PC-3 (cell line): ENCODE measurements around the gene TUBB6.

ENCODE experiments used
- EZH2phosphoT487 ChIP-seq: fragments of 300-600 bp; sonication (generic); IDR thresholded peaks from 2 replicates; pipeline ENCODE4 v1.6.1; 2018; ENCODE audit warnings: mild to moderate bottlenecking, antibody characterized with exemption, low read length, borderline replicate concordance
- TF ChIP-seq, protein P1 (sequence below): fragments of 300-600 bp; sonication (generic); conservative IDR thresholded peaks from 2 replicates; pipeline ENCODE4 v1.5.1; 2017; ENCODE audit warnings: antibody characterized with exemption, low read depth, mild to moderate bottlenecking, low read length

DNA sequence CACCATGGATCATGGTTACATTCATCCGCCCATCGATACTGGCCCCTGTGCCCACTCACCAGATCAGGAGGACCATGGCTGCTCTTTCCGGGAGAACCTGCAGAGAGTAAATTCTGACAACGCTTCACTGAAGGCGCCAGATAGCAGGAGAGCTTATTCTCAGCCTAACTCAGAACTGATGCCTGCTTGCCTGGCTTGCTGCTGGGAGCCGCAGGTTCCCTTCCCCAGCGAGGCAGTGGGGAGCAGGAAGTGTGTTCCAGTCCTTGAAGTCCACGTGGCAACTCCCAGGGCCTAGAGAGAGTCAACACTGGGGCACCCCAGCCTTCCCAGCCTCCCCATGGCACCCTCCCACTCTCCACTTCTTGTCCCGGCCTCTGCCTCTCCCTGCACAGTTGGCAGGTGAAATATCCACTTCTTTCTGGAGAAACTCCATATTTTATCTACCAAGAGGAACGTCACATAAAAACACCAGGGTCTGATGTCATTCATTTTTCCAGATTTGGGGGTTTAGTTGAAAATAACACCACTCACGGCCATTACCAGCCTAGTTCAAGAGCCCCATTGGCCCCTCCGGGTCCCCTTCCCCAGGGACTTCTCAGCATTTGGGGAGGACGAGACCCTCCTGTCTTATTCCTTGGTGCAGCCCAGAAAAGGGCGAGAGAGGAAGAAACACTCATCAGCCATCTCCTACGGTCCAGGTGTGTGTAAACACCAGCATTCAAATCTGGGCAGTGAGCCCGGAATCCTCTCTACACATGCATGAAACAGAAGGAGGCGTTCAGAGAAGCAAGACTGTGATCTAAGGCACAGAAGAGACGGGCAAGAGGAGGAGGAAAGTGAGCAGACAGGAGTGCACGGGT is 3.5 kb upstream of the TUBB6 start:
- TF ChIP-seq, protein P1, sequence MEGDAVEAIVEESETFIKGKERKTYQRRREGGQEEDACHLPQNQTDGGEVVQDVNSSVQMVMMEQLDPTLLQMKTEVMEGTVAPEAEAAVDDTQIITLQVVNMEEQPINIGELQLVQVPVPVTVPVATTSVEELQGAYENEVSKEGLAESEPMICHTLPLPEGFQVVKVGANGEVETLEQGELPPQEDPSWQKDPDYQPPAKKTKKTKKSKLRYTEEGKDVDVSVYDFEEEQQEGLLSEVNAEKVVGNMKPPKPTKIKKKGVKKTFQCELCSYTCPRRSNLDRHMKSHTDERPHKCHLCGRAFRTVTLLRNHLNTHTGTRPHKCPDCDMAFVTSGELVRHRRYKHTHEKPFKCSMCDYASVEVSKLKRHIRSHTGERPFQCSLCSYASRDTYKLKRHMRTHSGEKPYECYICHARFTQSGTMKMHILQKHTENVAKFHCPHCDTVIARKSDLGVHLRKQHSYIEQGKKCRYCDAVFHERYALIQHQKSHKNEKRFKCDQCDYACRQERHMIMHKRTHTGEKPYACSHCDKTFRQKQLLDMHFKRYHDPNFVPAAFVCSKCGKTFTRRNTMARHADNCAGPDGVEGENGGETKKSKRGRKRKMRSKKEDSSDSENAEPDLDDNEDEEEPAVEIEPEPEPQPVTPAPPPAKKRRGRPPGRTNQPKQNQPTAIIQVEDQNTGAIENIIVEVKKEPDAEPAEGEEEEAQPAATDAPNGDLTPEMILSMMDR, result no peak
- TF ChIP-seq EZH2phosphoT487, result no peak
